Measurements from ENCODE around the gene VWCE. TPM values are rescaled to one million over a fixed set of nuclear protein-coding genes. Genes with fewer than 3 reads are reported as not detected.

Gene VWCE
- total and polyA plus RNA-seq, 10 of the 15 experiments (the other 5 are each of a cell fraction or from before 2014, with no cell fraction given) = 0.10 to 4.9 (median 2.4) TPM

- no peak for TF ChIP-seq CREM (IDR thresholded peaks at IDR 0.05; ENCODE audit: low read depth)
- no peak for TF ChIP-seq TCF7 (IDR thresholded peaks at IDR 0.05; ENCODE audit: borderline replicate concordance)
- TF ChIP-seq EP300 (IDR thresholded peaks at IDR 0.05; ENCODE audit: borderline replicate concordance in 1 of 2, control insufficient read depth in 1 of 2, low read depth in 2 of 2, low read length in 2 of 2) = no peak
- TF ChIP-seq ZBTB11 (CRISPR knock-in tag; IDR thresholded peaks at IDR 0.05) = no peak
- no peak for TF ChIP-seq ZNF207 (IDR thresholded peaks at IDR 0.05; ENCODE audit: borderline replicate concordance)
These were observed 42.8 kb upstream of the VWCE start (continued) for GRCh38 chr11:61337706-61338470.
